GM12878 (cell line): ENCODE data around the gene KIRREL3.

Experiments
- USF2 ChIP-seq: IDR thresholded peaks from 2 replicates; pipeline ENCODE4 v1.6.1; 2011; ENCODE audit warnings: low read depth, low read length, improper control_type of control experiment, borderline replicate concordance
- YBX1 ChIP-seq: fragments of 450-650 bp; IDR thresholded peaks from 2 replicates; pipeline ENCODE4 v1.6.1; 2016; ENCODE audit warnings: antibody characterized with exemption

- TF ChIP-seq USF2 (no peak), YBX1 (no peak)
Observed at GRCh38 chr11:126478466-126478865, 522.1 kb downstream of the KIRREL3 start.
